H1 (cell line): ENCODE results near the gene RBBP8. TPM values are rescaled to one million over a fixed set of nuclear protein-coding genes. Genes with fewer than 3 reads are reported as not detected.

Experiments used
- ATF2 ChIP-seq: IDR thresholded peaks from 2 replicates; pipeline ENCODE4 v1.6.1; 2012; ENCODE audit warnings: low read length, inconsistent platforms
- polyA plus RNA-seq, 7 experiments: library from polyadenylated mRNA; depleted of rRNA in 3 of 7; stranded (reverse) in 5 of 7; unstranded in 2 of 7; fragments of >200 nt in 5 of 7; fragments of 200-250 nt in 2 of 7; gene quantifications; 1 replicate in 5 of 7; 2 replicates in 1 of 7; 4 replicates in 1 of 7; pipeline versions ENCODE4 v1.2.1 to v1.2.3, GENCODE V29; 2011 to 2013; ENCODE audit warnings: missing spikeins in 2 of 7, mixed read lengths in 2 of 7
- total RNA-seq: library from RNA; stranded (reverse); fragmentation: NEBNext Ultra II Directional; extraction: Animal tissue kit (Norgen Biotek cat#: 25700); gene quantifications from 2 replicates; pipeline ENCODE4 v1.2.1, GENCODE V29; 2021

The RBBP8 gene
- total and polyA plus RNA-seq, 2 of the 8 experiments (the other 6 are each of a cell fraction or from before 2014, with no cell fraction given), result 16.1 to 65.8 TPM

GRCh38 chr18:22981274-22982133 lies 48.4 kb downstream of the RBBP8 start (continued):
- TF ChIP-seq ATF2, result no peak
